Suppressor macrophage treated with lipopolysaccharide for 1 hour (primary cell): ENCODE results near the gene FOS.

ENCODE experiments used
- DNase-seq, 3 donors: peaks; one replicate each; pipeline ENCODE4 v3.0.0-alpha.2; 2020 to 2022

FOS gene

DNA sequence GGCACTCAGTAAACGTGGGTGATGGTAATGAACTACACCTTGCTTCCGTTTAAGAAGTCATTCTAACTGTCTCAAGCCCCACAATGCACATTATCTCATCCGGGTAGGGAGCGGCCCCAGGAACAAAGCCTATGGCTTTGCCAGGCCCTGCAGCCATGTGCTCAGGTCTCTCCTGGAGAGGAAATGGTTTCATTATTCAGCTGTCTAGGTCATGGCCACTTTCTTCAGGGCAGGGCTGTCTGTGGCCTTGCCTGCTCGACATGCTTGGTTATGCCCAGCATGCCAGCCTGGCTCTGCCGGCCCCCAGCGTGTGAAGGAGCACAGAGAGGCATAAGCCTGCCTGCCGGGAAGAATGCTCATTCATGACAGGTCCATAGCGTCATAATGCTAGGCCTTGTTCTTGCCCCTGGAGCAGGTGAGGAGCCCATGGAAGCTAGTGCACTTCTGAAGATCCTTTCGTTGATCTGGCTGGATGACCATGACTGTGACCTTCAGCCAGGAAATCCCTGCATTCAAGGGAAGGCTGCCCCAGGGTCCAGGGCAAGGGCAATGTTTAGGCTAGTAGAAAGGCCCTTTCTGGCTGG, 26.3 kb upstream of the FOS start:
- DNase-seq = no peak

DNA sequence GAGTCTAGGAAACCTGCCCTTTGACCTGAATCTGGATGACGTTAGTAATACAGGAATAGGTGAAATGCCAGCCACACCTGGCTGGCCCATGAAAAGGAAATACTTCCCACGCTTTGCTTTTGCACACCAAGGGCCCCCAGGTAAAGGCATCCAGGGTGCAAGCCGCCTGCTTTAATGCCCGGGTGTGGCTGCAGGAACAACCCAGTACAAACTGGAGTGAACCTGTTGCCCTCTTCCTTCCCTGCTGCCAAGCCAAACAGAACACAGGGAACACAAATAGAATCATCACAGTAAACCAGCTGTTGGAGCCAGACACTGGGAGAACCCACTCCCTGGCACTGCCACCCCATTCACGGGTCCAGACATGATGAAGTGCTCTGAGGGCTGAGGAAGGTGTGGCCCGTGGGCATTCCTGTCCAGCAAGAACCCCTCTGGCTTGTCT, 24.2 kb upstream of the FOS start:
- no peak for DNase-seq

DNA sequence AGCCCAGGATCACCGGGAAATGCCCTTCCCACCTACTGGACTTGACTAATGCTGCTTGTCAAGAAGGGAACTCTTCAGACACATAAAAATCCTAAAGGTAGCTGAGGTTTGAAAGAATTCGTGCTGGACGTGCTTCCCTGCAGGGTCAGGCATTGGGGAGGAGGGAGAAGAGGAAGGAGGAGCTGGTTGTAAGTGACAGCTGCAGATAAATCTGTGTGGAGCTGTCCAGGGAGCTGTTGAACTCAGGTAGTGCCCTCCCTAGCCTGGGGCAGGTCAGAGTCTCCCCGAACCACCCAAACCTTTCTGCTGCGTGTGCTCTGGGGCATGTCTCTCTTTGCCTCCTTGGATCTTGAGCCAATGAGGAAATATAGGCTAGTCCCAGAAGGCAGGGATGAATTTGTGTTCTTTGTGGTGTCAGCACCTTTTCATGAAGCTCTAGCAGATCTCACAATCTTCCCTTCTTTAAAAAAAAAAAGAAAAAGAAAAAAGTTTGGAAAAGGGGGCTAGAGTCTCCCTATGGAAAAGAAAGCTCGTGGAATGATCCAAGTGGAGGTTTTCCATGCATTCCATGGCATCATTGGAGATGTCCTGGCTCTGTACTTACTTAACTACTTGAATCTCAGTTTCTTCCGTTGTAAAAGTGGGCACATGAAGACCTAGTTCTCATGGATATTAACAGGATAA, 23.6 kb upstream of the FOS start:
- DNase-seq = no peak

DNA sequence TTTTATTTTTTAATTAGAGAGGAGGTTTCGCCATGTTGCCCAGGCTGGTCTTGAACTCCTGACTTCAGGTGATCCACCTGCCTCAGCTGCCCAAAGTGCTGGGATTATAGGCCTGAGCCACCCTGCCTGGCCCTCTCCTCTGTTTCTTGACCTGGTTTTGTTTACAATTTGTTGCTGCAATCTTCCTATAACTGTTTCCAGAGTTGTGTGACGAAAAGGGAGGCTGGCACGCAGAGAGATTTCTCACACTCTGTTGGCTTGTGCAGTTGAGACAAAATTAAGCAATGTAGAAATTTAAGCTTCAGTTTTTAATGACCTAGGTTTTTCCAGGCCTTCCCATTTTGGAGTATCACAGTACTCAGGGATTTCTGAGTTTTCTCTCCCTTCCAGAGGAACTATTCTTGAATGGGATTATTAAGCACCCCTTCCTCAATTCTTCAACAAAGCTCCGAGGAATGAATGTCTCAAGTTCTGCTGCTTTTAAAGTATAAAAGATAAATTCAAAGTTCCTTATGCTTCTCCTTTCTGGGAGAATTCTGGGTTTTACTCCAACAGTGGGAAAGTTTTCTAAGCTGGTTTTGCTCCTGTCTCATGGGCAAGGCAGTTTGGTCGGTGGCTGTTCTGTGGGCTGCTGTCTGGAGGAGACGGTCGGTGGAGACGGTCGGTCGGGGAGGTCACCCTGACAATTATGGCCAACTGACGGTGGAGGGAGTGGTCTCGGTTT, 20.4 kb upstream of the FOS start:
- DNase-seq = peak; percentile 47 to 72 (median 67)

DNA sequence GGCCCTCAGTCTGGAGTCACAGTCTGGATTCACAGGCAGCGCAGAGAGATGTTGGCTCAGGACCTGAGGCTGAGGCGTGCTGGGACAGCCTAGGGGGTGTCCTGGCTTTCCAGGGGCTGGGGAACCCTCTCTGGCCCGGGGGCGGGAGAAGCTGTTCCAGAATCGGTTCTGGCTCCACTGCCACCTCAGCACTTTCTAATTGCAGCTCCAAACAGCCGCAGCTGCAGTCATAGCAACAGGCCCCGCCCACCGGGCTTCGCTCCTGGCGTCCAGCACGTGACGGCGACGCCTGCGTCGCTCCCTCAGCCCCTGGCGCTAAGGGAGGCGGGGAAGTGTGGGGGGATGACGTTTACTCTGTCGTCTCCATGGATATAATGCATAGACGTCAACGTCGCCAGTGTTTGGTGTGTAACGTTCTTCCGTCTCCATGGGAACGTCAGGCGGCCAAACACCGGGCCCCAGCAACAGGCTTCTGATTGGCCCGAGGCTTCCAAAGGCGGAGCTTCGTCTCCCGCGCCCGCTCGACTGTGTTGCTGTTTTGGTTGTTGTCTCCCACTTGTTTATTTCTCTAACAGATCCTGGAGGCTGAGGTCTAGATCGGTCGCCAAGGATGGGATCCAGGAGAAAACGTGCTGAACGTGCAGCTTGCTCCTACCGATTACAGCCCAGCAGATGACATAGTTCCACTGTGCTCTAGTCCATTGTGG, 19.7 kb upstream of the FOS start:
- DNase-seq = peak; percentile 98 to 99 (median 98)

DNA sequence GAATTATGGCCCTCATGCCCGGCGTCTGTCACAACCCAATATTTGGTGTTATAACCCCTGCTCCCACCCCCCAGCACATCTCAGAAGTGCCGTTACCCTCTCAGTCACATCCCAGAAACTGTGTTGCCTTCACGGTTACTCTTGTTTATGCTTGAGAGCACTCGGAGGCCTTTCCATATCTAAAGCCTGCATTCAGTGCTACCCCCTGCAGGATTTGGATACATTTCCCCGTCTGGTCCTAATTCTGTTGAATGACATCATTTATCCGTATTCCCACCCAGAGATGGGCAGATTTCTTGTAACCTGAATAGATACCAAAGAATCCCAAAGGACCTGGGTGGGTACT, 19.1 kb upstream of the FOS start:
- DNase-seq = no peak

DNA sequence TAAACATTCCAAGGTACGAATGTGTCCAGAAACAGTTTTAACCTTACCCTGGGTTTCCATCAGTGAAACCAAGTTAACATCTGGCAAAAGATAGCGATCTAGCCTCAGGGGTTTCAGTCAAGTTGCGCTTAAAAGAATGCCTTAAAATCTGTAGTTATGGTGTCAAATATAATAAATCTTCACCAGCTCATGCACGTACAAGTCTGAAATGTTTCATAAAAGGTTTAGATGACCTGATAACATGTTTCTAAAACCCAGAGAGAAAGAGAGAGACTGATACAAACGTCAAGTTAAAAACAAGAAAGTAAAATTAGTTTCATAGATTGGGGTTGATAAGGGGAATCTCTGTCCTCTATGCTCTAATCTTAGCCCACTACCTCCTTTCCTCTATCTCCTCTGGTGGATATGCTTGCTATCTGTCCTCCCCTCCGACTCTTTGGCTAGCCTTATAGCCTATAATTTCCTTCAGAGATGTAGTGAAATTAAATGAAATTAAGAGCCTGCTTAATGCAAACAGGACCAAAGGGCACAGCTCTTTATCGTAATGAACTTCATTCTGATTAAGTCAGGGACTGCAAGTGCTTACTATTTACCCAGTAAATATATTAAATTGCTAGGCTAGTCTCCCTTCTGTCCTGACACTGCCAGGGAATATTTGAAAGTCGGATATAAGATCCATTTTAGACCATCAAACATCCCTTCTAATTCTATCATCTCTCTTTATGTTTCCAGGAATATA, 18.4 kb upstream of the FOS start:
- DNase-seq = no peak

DNA sequence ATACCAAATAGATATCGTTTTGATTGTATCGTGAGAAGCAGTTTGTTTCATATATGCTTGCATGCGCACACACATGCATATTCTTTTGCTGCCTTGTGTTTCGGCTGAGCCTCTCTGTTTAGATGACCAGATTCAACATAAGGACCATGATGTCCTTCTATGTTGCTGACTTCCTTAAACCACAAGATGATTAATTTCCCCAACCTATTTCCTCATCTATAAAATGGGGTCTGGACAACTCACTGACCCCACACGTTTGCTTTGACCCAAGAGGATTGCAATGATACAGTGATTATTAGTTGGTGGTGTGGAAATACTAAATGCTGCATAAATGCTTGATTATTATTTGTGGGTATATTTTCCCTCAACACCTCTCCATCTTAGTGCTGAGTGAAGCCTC, 16.8 kb upstream of the FOS start:
- DNase-seq = peak in 2 of 3 donors; percentile 36 to 52

DNA sequence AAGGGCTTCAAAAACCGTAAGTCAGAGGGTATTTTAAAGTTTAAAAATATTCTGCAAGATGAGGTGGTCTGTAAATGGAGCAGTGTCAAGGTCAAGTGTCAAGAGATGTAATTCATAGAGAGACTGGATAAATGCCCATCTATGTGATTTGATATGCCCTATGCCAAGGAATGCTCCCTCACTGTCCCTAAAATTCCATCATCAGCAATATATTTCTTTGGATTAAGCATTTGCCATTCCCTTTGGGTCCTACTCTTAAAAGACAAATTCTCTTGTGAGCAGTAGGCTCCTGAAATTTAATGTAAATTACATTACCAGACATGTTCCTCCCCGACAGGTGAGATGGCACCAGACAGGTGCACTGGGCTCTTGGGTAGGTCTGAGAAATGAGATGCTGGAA, 16.0 kb upstream of the FOS start:
- DNase-seq = no peak

DNA sequence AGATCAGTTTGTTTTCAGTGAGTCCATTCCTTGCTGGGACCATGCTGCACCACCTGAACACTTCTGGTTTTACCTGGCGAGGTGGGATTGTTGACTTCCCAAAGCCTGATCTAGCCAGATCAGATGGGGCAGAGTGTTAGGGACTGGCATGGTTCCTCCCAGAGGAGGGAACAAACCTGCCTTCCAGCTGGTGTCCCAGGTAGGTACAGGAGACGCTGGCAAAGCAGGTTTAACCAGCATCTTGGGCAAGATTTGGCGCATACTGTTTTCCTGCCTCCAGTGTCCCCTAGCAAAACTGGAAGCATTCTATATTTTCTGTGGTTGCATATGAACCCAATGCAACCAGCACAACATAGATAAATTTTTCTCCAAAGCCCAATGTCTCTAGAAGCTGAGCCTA, 14.6 kb upstream of the FOS start:
- DNase-seq = no peak

DNA sequence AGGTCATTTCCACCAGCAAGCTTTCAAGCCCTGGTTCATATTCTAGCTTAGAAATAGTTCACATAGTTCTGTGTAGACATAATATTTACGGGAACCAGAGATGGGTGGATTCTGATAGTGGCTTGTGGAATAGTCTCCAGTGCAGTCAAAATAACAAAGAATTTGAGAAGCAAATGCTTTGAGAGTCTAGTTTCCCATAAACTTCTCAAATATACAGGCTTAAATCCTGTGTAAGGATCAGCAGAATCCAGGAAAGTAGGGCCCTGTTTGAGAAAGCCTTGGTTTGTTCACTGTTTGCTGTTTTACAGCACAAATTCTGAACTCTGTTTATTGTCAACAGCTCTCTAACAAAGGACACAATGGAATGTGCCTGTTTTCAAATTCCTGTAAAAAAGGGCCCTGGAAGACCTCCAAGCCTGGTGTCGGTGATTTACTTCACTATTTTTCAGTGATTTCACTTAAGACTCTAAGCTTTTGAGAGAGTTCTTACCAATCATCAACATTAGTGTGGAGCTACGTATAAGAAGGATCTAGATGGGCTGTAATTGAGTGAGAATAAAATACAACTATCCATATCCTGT, 11.4 kb upstream of the FOS start:
- no peak for DNase-seq

DNA sequence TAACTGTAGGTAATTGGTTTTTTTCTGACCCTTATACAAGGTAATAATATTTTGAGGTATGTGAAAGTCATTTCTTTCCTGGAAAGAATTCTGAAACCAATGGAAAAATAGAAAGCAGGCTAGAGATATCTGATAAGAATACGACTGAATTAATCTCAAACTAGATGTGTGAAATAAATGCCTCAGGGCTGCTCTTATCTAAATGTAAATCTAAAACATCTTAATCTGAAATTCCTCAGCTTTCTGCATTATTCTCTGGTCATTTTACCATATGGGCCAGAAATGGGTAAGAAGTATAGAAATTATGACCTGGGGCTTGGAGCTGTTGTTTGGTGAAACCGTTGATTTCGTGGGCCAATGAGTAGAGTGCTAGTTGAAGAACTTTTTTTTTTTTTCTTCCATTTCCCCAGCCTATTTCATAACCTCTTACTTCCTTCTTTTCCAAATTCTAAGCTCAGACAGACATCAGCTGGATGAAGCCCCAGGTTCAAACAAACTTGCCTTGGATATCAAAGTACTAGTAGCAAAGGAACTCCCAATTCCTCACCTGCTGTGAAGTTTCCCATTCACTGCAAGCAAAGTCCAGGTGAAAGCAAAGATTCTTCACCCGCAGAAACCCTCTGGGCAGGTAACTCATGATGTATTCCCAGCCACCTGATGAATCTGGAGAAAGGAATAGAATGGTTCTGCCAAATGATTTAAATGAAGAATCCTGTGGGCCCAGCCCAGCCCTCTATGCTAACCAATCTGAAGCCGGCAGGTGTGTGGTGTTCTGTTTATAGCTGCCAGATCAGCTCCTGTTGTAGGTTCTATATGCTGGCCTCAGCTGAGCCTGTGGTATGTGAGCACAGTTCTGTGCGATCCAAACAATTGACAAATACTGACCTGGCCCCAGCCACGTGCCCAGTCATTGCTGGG, 9.7 kb upstream of the FOS start:
- peak; percentile 52 to 79 (median 78) for DNase-seq

DNA sequence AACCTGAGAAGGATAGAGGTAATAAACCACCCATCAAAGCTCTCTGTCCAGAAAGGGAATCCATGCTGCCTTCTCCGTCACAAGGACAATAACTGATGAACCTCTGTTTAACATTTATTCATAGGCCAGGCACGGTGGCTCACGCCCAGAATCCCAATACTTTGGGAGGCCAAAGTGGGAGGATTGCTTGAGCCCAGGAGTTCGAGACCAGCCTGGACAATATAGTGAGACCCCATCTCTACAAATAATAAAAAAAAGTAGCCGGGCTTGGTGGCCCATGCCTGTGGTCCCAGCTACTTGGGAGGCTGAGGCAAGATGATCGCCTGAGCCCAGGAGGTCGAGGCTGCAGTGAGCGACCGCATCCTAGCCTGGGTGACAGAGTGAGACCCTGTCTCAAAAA, 7.1 kb upstream of the FOS start:
- DNase-seq = no peak

DNA sequence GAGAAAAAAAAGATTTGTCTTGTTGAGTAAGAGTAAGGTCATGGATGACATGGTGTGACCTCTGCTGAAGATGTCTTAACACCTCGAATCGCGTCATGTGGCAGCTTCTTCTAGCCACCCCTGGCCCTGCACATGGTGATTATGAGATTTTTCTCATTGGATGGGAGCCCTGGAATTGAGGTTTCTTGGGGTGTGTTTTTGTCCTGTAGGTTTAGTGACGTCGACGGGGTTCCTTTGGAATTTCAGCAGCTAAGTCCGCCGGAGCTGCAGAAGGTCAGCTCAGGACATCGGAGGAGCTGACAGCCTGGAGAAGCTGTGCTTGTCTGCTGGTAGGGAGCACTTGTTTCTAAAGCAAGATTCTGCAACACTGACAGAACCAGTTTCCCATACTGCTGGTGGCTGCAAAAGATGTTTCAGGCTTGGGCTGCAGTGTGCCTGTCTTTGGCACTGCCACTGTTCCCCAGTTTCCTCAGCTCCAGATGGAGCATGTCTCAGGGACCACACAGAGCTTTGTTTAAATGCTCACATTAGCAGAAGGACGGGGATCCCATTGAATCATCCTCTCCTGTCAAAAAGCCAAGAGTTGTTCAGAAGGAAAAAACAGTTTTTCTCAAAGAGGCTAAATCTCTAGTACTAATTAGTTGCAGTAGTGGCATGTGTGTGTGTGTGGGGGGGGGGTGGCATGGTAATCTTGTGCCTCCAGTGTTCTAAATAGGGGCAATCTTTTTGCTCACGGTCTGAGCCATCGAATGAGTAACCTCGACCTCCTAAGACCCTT, 5.2 kb upstream of the FOS start:
- DNase-seq = peak; percentile 58 to 79 (median 68)

DNA sequence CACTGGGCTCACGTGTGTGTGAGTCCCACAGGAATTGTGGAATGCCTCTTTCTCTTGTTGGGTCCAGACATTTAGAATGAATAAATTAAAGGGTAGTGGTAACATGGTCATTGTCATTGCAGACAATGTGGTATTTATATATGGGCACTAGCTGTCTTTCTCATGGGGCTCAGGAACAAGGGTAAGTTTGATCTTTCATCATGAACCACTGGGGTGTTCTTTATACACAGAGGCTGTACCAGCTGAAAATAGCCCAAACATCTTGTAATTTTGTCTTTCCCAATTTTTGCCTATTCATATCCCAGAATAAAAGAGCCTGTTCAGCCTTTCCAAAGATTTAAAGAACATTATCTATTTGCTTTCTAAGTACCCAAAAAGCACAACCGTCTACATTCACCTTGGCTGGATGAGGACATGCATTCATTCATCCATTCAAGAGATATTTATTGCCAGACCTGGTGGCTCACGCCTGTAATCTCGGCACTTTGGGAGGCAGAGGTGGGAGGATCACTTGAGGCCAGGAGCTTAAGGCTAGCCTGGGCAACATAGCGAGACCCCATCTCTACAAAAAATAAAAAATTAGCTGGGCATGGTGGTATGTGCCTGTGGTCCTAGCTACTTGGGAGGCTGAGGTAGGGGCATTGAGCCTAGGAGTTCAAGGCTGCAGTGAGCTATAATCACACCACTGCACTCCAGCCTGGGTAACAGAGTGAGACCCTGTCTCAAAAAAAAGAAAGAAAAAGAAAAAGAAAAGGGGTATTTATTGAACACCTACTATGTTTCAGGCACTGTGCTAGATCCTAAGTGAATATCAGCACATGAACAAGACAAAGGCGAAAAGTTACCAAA, 4.4 kb upstream of the FOS start:
- peak in 2 of 3 donors; percentile 43 to 48 for DNase-seq

DNA sequence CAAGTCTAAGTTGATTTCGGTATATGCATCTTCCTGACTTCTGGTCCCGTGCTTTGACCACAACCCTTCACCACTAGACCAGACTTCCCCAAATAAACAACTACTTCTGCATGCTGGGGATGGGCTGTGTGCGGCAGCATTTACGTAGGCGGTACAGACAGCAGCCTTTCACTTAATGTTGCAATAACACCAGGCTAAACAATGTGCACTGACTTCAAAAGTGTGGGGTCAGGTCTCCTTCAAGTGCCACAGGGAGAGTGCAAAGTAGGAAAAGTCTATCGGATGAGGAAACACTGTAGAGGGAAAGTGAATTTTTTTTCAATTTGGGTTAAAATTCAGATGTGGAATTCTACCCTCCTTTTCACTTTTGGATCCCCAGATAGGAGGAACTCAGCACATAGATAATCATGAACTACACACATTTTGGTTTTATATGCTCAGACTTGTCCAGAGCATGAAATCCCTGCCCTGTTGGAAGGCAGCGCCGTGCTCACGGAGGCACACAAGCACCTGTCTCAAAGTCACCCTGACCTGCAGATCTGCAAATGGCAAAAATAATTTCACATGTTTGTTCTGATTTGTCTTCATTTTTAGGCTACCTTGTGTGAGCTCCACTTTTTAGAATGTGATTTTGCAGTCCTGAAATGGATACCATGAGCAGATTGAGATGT, 3.6 kb upstream of the FOS start:
- peak; percentile 92 to 97 (median 97) for DNase-seq

DNA sequence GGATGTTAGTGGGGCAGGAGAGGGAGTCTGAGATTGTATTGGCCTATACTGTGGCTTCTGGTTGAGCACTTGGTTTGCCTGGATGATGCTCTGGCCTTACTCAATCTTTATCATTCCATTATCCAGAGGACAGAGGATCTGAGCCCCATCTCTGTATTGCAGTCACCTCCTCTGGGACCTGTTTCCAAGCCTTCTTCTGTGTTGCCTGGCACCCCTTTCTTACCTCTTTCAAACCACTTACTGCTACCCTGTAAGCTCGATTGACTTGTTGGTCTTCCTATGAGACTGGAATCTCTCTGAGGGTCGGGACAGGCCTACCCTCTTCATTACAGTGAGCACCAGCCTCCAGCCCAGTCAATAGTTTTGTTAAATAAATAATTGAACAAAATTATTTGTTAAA, 3.0 kb upstream of the FOS start:
- no peak for DNase-seq

DNA sequence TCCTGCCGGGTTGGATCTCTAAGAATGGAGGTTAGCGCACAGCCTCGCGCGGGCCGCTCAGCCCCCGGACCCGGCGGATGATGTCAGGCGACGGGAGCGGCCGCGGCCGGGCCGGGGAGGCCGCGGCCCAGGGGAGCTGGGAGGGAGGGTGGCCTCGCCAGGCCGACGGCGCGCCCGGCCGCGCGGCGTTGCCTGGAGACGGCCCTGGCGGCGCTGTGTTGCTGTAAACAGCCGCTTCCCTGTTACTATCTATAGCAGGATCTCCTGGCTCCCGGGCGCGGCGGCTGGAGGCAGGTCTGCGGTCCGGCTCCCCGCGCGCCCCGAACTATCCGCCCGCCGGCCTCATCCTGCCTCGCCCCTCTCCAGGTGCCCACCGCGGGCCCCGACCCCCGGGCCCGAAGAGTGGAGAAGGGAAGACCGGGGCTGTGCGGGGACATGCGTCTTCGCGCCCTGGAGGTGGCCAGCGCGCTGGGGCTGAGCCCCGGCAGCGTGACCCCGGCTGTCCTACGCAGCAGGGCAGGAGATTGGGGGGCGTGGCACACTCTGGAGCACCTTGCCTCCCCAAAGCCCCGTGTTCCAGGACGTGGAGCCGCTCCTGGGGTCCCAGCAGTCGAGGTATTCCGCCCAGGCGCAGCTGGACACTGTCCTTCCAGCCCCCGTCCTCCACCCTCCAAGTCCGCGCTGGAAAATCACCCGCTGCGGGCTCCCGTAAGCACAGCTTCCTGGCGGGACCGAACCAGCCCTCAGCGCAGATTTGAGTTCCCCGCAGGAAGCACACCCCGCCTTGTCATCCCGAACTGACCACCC, 1.4 kb upstream of the FOS start:
- peak; percentile 88 to 94 (median 88) for DNase-seq
